Right lobe of liver (tissue), 6 donors: ENCODE data around the gene ARHGDIB. TPM values are rescaled to one million over a fixed set of nuclear protein-coding genes. Genes with fewer than 3 reads are reported as not detected.
A peak's percentile ranks its signal among the peaks of the same experiment; 100 is the strongest.

Source experiments
- ATAC-seq, 4 donors: fragments of 200-7000 bp; cut with Tn5 transposase; one replicate each; pipeline ENCODE4 v1.9.1; 2020; ENCODE audit warnings: mild to moderate bottlenecking in 4 of 4, moderate library complexity in 4 of 4
- DNase-seq, 3 donors: peaks; one replicate each; pipeline ENCODE4 v3.0.0-alpha.2; 2020
- H3K27ac ChIP-seq, 3 donors: fragments of 200-600 bp; one replicate each; pipeline ENCODE4 v1.8.0; 2022
- H3K27me3 ChIP-seq, 2 donors: fragments of 200-600 bp; one replicate each; pipeline ENCODE4 v1.8.0; 2022
- H3K36me3 ChIP-seq, 4 donors: fragments of 200-600 bp; sonication (generic) in 1 of 4; one replicate each; pipeline versions ENCODE4 v1.5.1 to v1.8.0; 2017 to 2022; ENCODE audit warnings: control low read depth in 1 of 4
- H3K4me1 ChIP-seq, 4 donors: fragments of 200-600 bp; sonication (generic) in 1 of 4; one replicate each; pipeline versions ENCODE4 v1.5.1 to v1.8.0; 2017 to 2022; ENCODE audit warnings: control low read depth in 1 of 4
- H3K4me3 ChIP-seq, 3 donors: fragments of 200-600 bp; one replicate each; pipeline ENCODE4 v1.8.0; 2022
- H3K9me3 ChIP-seq, 4 donors: fragments of 200-600 bp; sonication (generic) in 1 of 4; one replicate each; pipeline versions ENCODE4 v1.5.1 to v1.8.0; 2017 to 2022; ENCODE audit warnings: control low read depth in 1 of 4
- POLR2A ChIP-seq: fragments of 450-650 bp; IDR thresholded peaks from one replicate; pipeline ENCODE4 v1.6.1; 2017; ENCODE audit warnings: antibody characterized with exemption, mild to moderate bottlenecking
- WGBS: methylation state at CpG from one replicate; pipeline ENCODE4 v1.1.6; 2018; ENCODE audit warnings: low coverage, low lambda C conversion rate; ENCODE audit not compliant: insufficient coverage; ENCODE audit errors: missing lambda C conversion rate; 5-methylcytosine and 5-hydroxymethylcytosine counted together
- intact Hi-C, 2 donors: fragments of 100-400 bp; cut with DNase I; formaldehyde crosslinking; loops; one replicate each; pipeline versions ENCODE4 v1.11.2 to v1.14.1; 2022
- total RNA-seq, 6 experiments: library from RNA; depleted of rRNA in 2 of 6; stranded (reverse); fragments of >200 nt in 2 of 6; fragmentation: NEBNext Ultra II Directional in 3 of 6; extraction: Animal tissue kit (Norgen Biotek cat#: 25700) in 3 of 6; gene quantifications; one replicate each; pipeline versions ENCODE4 v1.1.0 to v1.2.4, GENCODE V29; 2016 to 2023
- TF ChIP-seq, protein P1 (sequence below), 4 donors: fragments of 200-600 bp in 3 of 4; fragments of 450-650 bp in 1 of 4; IDR thresholded peaks; one replicate each; pipeline versions ENCODE4 v1.5.1 to v1.8.0; 2016 to 2022; ENCODE audit warnings: antibody characterized with exemption in 4 of 4, mild to moderate bottlenecking in 2 of 4
- donor health status: DM: no; HTN: yes; CAD: no.
- donor health status: DM: no; HTN: no; CAD: no.
- donor health status: DM: no; HTN: no; CAD: no.
- donor health status: DM: no; HTN: yes; CAD: no.
- donor health status: DM: no; HTN: yes; CAD: no.

The ARHGDIB gene
- total RNA-seq, 6 experiments from 2014 or later = 17.2 to 58.1 (median 31.9) TPM

DNA sequence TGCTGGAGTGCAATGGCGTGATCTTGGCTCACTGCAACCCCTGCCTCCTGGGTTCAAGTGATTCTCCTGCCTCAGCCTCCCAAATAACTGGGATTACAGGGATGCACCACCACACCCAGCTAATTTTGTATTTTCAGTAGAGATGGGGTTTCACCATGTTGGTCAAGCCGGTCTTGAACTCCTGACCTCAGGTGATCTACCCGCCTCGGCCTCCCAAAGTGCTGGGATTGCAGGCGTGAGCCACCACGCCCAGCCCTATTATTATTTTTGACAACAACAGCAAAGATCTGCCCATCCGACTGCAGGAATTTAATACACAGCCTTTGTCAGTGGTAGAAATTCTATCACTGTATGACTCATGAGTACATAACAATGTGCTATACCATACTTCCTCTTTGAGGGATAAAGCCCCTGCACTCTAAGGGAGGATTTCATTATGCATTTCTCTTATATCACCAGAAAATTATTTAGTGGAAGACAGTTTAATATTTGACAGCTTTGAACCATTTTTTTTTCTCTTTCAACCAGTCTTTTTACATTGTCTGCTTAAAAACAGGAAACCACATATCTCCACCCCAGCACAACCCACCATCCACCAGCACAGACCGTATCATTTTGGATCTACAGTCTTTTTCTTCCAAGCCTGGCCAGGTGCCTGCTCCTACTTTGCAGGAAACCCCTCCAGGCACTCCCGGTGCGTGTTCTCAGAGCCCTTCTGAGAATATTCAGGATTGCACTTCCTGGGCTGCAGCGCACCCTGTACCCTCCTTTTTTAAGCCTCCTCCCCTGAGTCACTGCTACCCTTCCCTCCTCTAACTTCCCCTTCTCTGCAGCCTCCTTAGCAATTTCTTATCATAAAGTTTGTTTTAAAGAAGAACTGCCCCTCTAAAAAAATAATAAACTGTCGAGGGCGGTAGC is 594 bp downstream of the ARHGDIB start:
- intact Hi-C loops = no loop called here
- DNase-seq (peak in 2 of 3 donors; percentile 37 to 56), ATAC-seq (peak; percentile 52 to 67 (median 56))
- H3K4me3 ChIP-seq = peak overlapping the region; percentile 31 to 49 (median 46)
- no peak for TF ChIP-seq POLR2A
- TF ChIP-seq, protein P1, sequence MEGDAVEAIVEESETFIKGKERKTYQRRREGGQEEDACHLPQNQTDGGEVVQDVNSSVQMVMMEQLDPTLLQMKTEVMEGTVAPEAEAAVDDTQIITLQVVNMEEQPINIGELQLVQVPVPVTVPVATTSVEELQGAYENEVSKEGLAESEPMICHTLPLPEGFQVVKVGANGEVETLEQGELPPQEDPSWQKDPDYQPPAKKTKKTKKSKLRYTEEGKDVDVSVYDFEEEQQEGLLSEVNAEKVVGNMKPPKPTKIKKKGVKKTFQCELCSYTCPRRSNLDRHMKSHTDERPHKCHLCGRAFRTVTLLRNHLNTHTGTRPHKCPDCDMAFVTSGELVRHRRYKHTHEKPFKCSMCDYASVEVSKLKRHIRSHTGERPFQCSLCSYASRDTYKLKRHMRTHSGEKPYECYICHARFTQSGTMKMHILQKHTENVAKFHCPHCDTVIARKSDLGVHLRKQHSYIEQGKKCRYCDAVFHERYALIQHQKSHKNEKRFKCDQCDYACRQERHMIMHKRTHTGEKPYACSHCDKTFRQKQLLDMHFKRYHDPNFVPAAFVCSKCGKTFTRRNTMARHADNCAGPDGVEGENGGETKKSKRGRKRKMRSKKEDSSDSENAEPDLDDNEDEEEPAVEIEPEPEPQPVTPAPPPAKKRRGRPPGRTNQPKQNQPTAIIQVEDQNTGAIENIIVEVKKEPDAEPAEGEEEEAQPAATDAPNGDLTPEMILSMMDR (IDR thresholded peaks at IDR 0.05) = no peak
- 48% methylated on average over 13 of the region's 13 CpGs for WGBS
- no peaks in the 10 kb centered on the region for H3K27me3 ChIP-seq
- H3K27ac ChIP-seq = peak overlapping the region; percentile 32 to 66 (median 56)
- no peaks in the 10 kb centered on the region for H3K9me3 ChIP-seq
- H3K36me3 ChIP-seq = no peaks in the 10 kb centered on the region
- H3K4me1 ChIP-seq = no peaks in the 10 kb centered on the region

DNA sequence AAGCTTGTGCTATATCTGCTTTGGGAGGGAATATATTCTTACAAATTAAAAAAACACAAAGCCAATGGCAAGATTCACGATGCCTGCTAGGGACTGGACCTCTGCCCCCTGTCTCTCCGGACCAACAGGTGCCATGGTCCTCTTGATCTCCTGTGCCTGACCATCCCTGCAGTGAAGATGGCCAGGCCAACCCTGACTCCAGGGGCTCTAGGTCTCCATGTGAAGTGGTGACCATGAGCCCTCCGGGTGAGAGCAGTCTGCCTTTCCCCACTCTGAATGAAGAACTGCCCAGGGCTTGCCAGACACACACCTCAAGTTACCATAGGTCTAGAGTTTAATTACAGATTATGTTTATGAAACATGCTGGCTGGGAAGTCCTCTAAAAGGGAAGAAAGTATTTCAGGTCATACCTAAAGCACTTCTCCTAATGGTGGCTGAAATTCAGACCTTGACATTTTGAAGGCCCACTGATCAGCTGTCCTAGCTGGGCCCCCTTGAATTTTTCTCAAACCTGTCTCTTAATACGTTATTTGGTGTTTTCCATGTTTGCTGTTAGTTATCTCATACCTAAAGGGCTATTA is 1.4 kb downstream of the ARHGDIB start:
- DNase-seq = no peak
- Histone ChIP-seq H3K9me3 (no peaks in the 10 kb centered on the region), H3K4me3 (peak overlapping the region; percentile 31 to 49 (median 46)), H3K27me3 (no peaks in the 10 kb centered on the region), H3K4me1 (no peaks in the 10 kb centered on the region), H3K27ac (peak overlapping the region; percentile 32 to 66 (median 56)), H3K36me3 (no peaks in the 10 kb centered on the region)
- 20% methylated on average over 2 of the region's 4 CpGs for WGBS
- TF ChIP-seq, protein P1 (IDR thresholded peaks at IDR 0.05) = no peak
- TF ChIP-seq POLR2A = no peak
- intact Hi-C loops = no loop called here
- ATAC-seq = no peak

DNA sequence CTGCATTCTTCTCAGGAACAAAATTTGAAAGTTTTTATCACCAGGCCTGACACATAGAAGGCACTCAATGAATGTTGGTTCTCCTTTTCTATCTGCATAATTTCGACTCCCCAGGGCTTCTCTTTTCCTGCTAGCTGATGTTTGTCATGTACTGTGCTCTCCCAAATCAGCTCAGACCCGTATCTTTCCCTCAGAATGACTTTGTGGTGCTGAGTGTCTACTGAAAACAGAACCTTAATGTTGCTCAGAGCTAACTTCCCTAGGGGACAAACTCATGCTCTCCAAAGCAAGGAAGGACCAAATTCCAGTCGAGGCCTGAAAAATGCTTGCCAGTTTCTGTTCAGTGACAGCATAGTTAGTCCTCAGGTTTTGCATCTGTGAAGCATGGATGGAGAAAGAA is 1.9 kb downstream of the ARHGDIB start:
- WGBS = 17% methylated on average over 3 of the region's 3 CpGs
- TF ChIP-seq, protein P1 (IDR thresholded peaks at IDR 0.05) = no peak
- TF ChIP-seq POLR2A = no peak
- Histone ChIP-seq H3K27ac (peak overlapping the region; percentile 32 to 66 (median 56)), H3K27me3 (no peaks in the 10 kb centered on the region), H3K9me3 (no peaks in the 10 kb centered on the region), H3K4me1 (no peaks in the 10 kb centered on the region), H3K4me3 (peak overlapping the region in 2 of 3 donors; percentile 31 to 49), H3K36me3 (no peaks in the 10 kb centered on the region)
- intact Hi-C loops = no loop called here
- ATAC-seq (peak in 3 of 4 donors; percentile 12 to 23 (median 20)), DNase-seq (no peak)

DNA sequence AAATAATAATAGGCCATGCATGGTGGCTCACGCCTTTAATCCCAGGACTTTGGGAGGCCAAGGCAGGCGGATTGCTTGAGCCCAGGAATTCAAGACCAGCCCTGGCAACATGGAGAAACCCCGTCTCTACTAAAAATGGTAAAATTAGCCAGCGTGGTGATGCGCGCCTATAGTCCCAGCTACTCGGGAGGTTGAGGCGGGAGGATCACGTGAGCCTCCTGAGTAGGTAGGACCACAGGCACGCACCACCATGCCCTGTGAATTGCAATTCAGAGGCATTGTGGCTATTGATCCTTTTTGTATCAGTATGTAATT is 2.3 kb downstream of the ARHGDIB start:
- H3K36me3 ChIP-seq = no peaks in the 10 kb centered on the region
- H3K27me3 ChIP-seq = no peaks in the 10 kb centered on the region
- intact Hi-C loops = no loop called here
- ATAC-seq (no peak), DNase-seq (no peak)
- WGBS = 42% methylated on average over 8 of the region's 10 CpGs
- no peaks in the 10 kb centered on the region for H3K4me1 ChIP-seq
- H3K9me3 ChIP-seq = no peaks in the 10 kb centered on the region
- H3K27ac ChIP-seq = peak overlapping the region; percentile 32 to 66 (median 56)
- TF ChIP-seq POLR2A = no peak
- TF ChIP-seq, protein P1 (IDR thresholded peaks at IDR 0.05) = no peak
- peak overlapping the region in 1 of 3 donors; percentile 49 for H3K4me3 ChIP-seq
